ENCODE measurements around the gene TMEFF2. TPM values are rescaled to one million over a fixed set of nuclear protein-coding genes. Genes with fewer than 3 reads are reported as not detected.
"Not testable (repeated sequence)": the region's sequence is repeated elsewhere in the genome, so short reads cannot be mapped to it uniquely, and the experiment has no call there.

Gene TMEFF2
- total RNA-seq, 1 experiment from 2014 or later = not detected

- no peak for DNase-seq (ENCODE audit: low spot score)
- in situ Hi-C loops (cut with HindIII; ENCODE audit: low sequenced_read_pairs) = no loop called here
Measured at GRCh38 chr2:192140236-192140839, 54.4 kb downstream of the TMEFF2 start.

- in situ Hi-C loops (cut with HindIII; ENCODE audit: low sequenced_read_pairs) = no loop called here
Measured at GRCh38 chr2:192139813-192140212, 54.9 kb downstream of the TMEFF2 start.

GRCh38 chr2:192137451-192137850 is 57.3 kb downstream of the TMEFF2 start:
- in situ Hi-C loops (cut with HindIII; ENCODE audit: low sequenced_read_pairs) = no loop called here
- DNase-seq (ENCODE audit: low spot score) = no peak

More at GRCh38 chr2:192139813-192140212, 54.9 kb downstream of the TMEFF2 start:
- DNase-seq (ENCODE audit: low spot score) = no peak

- in situ Hi-C loops (cut with HindIII; ENCODE audit: low sequenced_read_pairs); DNase-seq (ENCODE audit: low spot score): not testable (repeated sequence)
Measured at GRCh38 chr2:192132604-192133003, 62.1 kb downstream of the TMEFF2 start.

- DNase-seq (ENCODE audit: low spot score); in situ Hi-C loops (cut with HindIII; ENCODE audit: low sequenced_read_pairs): not testable (repeated sequence)
Measured at GRCh38 chr2:192130312-192130711, 64.4 kb downstream of the TMEFF2 start.

- in situ Hi-C loops (cut with HindIII; ENCODE audit: low sequenced_read_pairs) = no loop called here
- no peak for DNase-seq (ENCODE audit: low spot score)
Measured at GRCh38 chr2:192128655-192129054, 66.1 kb downstream of the TMEFF2 start.

- DNase-seq (ENCODE audit: low spot score) = no peak
- in situ Hi-C loops (cut with HindIII; ENCODE audit: low sequenced_read_pairs) = no loop called here
Measured at GRCh38 chr2:192127434-192127833, 67.3 kb downstream of the TMEFF2 start.

- no peak for DNase-seq (ENCODE audit: low spot score)
- in situ Hi-C loops (cut with HindIII; ENCODE audit: low sequenced_read_pairs) = no loop called here
Measured at GRCh38 chr2:192126912-192127311, 67.8 kb downstream of the TMEFF2 start.

GRCh38 chr2:192126426-192126825 is 68.3 kb downstream of the TMEFF2 start:
- in situ Hi-C loops (cut with HindIII; ENCODE audit: low sequenced_read_pairs) = no loop called here
- DNase-seq (ENCODE audit: low spot score) = no peak

- in situ Hi-C loops (cut with HindIII; ENCODE audit: low sequenced_read_pairs) = no loop called here
- DNase-seq (ENCODE audit: low spot score) = no peak
Measured at GRCh38 chr2:192124571-192124970, 70.2 kb downstream of the TMEFF2 start.

GRCh38 chr2:192123847-192124246 is 70.9 kb downstream of the TMEFF2 start:
- peak; percentile 44 for DNase-seq (ENCODE audit: low spot score)
- in situ Hi-C loops (cut with HindIII; ENCODE audit: low sequenced_read_pairs) = no loop called here

GRCh38 chr2:192122946-192123345 is 71.8 kb downstream of the TMEFF2 start:
- in situ Hi-C loops (cut with HindIII; ENCODE audit: low sequenced_read_pairs) = no loop called here

GRCh38 chr2:192122141-192122540 is 72.6 kb downstream of the TMEFF2 start:
- in situ Hi-C loops (cut with HindIII; ENCODE audit: low sequenced_read_pairs) = no loop called here
- no peak for DNase-seq (ENCODE audit: low spot score)

More at GRCh38 chr2:192122946-192123345, 71.8 kb downstream of the TMEFF2 start:
- no peak for DNase-seq (ENCODE audit: low spot score)

- in situ Hi-C loops (cut with HindIII; ENCODE audit: low sequenced_read_pairs) = no loop called here
- no peak for DNase-seq (ENCODE audit: low spot score)
Measured at GRCh38 chr2:192119536-192119935, 75.2 kb downstream of the TMEFF2 start.

GRCh38 chr2:192117705-192118104 is 77.0 kb downstream of the TMEFF2 start:
- in situ Hi-C loops (cut with HindIII; ENCODE audit: low sequenced_read_pairs) = no loop called here

GRCh38 chr2:192111536-192111935 is 83.2 kb downstream of the TMEFF2 start:
- in situ Hi-C loops (cut with HindIII; ENCODE audit: low sequenced_read_pairs); DNase-seq (ENCODE audit: low spot score): not testable (repeated sequence)

More at GRCh38 chr2:192117705-192118104, 77.0 kb downstream of the TMEFF2 start:
- DNase-seq (ENCODE audit: low spot score) = no peak

GRCh38 chr2:192099742-192100141 is 95.0 kb downstream of the TMEFF2 start:
- in situ Hi-C loops (cut with HindIII; ENCODE audit: low sequenced_read_pairs) = no loop called here
- no peak for DNase-seq (ENCODE audit: low spot score)

- in situ Hi-C loops (cut with HindIII; ENCODE audit: low sequenced_read_pairs) = no loop called here
- DNase-seq (ENCODE audit: low spot score) = no peak
Measured at GRCh38 chr2:192098814-192099491, 95.8 kb downstream of the TMEFF2 start.

GRCh38 chr2:192091476-192091875 is 103.3 kb downstream of the TMEFF2 start:
- DNase-seq (ENCODE audit: low spot score) = no peak
- in situ Hi-C loops (cut with HindIII; ENCODE audit: low sequenced_read_pairs) = no loop called here

- no peak for DNase-seq (ENCODE audit: low spot score)
- in situ Hi-C loops (cut with HindIII; ENCODE audit: low sequenced_read_pairs) = no loop called here
Measured at GRCh38 chr2:192090911-192091310, 103.8 kb downstream of the TMEFF2 start.

Measured in G401 (cell line).